ENCODE measurements around the gene CPNE9. TPM values are rescaled to one million over a fixed set of nuclear protein-coding genes. Genes with fewer than 3 reads are reported as not detected.
"Not testable (repeated sequence)": the region's sequence is repeated elsewhere in the genome, so short reads cannot be mapped to it uniquely, and the experiment has no call there.

CPNE9 gene
- total RNA-seq, 1 donor from 2014 or later: 0.44 TPM

- DNase-seq (peak; percentile 84), ATAC-seq (peak; percentile 38 to 51)
- peak overlapping the region; percentile 87 for H3K4me3 ChIP-seq
- peaks cover 47% of the 10 kb centered on the region for H3K4me1 ChIP-seq
- TF ChIP-seq, protein P1, sequence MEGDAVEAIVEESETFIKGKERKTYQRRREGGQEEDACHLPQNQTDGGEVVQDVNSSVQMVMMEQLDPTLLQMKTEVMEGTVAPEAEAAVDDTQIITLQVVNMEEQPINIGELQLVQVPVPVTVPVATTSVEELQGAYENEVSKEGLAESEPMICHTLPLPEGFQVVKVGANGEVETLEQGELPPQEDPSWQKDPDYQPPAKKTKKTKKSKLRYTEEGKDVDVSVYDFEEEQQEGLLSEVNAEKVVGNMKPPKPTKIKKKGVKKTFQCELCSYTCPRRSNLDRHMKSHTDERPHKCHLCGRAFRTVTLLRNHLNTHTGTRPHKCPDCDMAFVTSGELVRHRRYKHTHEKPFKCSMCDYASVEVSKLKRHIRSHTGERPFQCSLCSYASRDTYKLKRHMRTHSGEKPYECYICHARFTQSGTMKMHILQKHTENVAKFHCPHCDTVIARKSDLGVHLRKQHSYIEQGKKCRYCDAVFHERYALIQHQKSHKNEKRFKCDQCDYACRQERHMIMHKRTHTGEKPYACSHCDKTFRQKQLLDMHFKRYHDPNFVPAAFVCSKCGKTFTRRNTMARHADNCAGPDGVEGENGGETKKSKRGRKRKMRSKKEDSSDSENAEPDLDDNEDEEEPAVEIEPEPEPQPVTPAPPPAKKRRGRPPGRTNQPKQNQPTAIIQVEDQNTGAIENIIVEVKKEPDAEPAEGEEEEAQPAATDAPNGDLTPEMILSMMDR (IDR thresholded peaks at IDR 0.05): no peak
- H3K27me3 ChIP-seq (ENCODE audit: low read depth): no peaks in the 10 kb centered on the region
- H3K36me3 ChIP-seq: peaks cover 5% of the 10 kb centered on the region
- intact Hi-C loops (cut with DNase I): no loop called here
- no peaks in the 10 kb centered on the region for H3K9me3 ChIP-seq
- H3K27ac ChIP-seq: peak overlapping the region; percentile 87
Observed at GRCh38 chr3:9770276-9770812, 66.7 kb downstream of the CPNE9 start.

GRCh38 chr3:9771007-9771406 is 67.4 kb downstream of the CPNE9 start:
- intact Hi-C loops (cut with DNase I); H3K27me3 ChIP-seq (ENCODE audit: low read depth); H3K9me3 ChIP-seq; H3K4me3 ChIP-seq; ATAC-seq; H3K36me3 ChIP-seq; DNase-seq: not testable (repeated sequence)
- Histone ChIP-seq H3K27ac (peak overlapping the region; percentile 87), H3K4me1 (peaks cover 47% of the 10 kb centered on the region)

- Histone ChIP-seq H3K36me3 (peaks cover 24% of the 10 kb centered on the region), H3K4me1 (peaks cover 26% of the 10 kb centered on the region), H3K9me3 (no peaks in the 10 kb centered on the region), H3K27me3 (ENCODE audit: low read depth) (no peaks in the 10 kb centered on the region), H3K4me3 (no peak overlapping the region), H3K27ac (no peak overlapping the region)
- ATAC-seq (no peak), DNase-seq (no peak)
- TF ChIP-seq, protein P1 (IDR thresholded peaks at IDR 0.05): no peak
- intact Hi-C loops (cut with DNase I): no loop called here
Observed at GRCh38 chr3:9776896-9777693, 73.5 kb downstream of the CPNE9 start.

GRCh38 chr3:9777694-9778021 is 74.0 kb downstream of the CPNE9 start:
- intact Hi-C loops (cut with DNase I): no loop called here
- TF ChIP-seq, protein P1 (IDR thresholded peaks at IDR 0.05): no peak
- peaks cover 26% of the 10 kb centered on the region for H3K4me1 ChIP-seq

DNA sequence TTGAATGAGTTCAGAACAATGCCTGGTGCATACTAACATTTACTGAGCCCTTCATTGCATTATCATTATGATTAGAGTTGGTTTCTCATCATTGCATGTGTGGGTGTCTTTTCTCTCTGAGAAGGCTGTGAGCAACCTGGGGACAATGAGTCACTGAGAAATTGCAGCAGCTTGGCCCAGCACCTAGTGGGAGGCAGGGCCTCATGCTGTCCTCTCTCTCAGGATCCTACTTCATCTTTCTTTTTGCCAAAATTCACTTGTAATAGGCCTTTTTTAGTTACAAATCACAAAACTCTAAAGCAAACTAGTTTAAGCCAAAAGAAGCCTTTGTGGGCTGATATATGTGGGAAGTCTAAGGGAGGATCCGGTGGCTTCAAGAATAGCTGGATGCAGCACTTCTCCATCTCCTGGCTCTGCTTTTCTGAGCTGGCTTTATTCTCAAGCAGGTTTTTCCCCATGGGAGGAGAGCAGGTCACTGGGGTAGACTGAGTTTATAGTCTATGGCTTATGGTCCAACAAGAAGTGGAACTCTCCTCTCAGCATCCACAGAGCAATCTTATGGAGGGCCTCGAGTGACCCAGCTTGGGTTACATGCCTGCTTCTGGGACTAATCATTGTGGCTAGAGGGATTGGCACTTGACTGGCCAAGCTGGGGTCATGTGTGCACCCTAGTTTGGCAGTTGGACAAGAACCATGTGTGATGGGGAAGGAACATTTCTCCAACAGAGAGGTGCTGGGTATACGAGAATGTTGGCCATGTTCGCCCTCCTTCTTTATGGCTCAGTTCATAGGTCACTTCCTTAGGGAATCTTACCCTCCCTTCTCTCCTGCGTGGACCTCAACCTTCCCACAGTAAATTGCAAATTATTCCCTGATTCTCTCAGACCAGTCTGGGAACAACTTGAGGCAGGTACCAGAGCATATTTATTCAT is 74.8 kb downstream of the CPNE9 start:
- H3K27ac ChIP-seq: no peak overlapping the region

More at GRCh38 chr3:9777694-9778021, 74.0 kb downstream of the CPNE9 start:
- Histone ChIP-seq H3K36me3 (peaks cover 30% of the 10 kb centered on the region), H3K27me3 (ENCODE audit: low read depth) (no peaks in the 10 kb centered on the region), H3K9me3 (no peaks in the 10 kb centered on the region), H3K4me3 (no peak overlapping the region), H3K27ac (no peak overlapping the region)
- DNase-seq (no peak), ATAC-seq (no peak)

More for the DNA sequence above, 74.8 kb downstream of the CPNE9 start:
- ATAC-seq: peak in 1 of 2 donors; percentile 39
- TF ChIP-seq, protein P1 (IDR thresholded peaks at IDR 0.05): no peak
- H3K9me3 ChIP-seq: no peaks in the 10 kb centered on the region
- no peak for DNase-seq
- no peaks in the 10 kb centered on the region for H3K27me3 ChIP-seq (ENCODE audit: low read depth)
- H3K4me3 ChIP-seq: no peak overlapping the region
- peaks cover 37% of the 10 kb centered on the region for H3K36me3 ChIP-seq
- intact Hi-C loops (cut with DNase I): no loop called here
- H3K4me1 ChIP-seq: peaks cover 26% of the 10 kb centered on the region

All from lower lobe of right lung (tissue), 2 donors.